ENCODE data around the gene COL5A2.

The COL5A2 gene

DNA sequence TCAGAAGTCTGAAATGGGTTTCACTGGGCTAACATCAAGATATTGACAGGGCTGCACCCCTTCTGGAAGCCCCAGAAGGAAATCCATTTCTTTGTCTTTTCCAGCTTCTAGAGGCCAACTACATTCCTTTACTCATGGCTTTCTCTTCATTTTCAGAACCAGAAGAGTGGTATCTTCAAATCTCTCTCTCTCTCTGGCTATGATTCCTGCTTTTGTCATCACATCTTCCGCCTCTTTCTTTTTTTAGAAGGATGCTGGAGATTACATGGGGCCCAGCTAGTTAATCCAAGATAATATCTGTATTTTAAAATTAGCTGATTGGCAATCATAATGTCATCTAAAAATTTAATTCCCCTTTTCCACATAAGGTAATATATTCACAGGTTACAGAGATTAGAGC, 23.8 kb downstream of the COL5A2 start:
- no peak for DNase-seq (ENCODE audit: low spot score)
- in situ Hi-C loops (cut with MboI; ENCODE audit: low sequenced_read_pairs, unreplicated experiment) = no loop called here
- TF ChIP-seq, protein P1, sequence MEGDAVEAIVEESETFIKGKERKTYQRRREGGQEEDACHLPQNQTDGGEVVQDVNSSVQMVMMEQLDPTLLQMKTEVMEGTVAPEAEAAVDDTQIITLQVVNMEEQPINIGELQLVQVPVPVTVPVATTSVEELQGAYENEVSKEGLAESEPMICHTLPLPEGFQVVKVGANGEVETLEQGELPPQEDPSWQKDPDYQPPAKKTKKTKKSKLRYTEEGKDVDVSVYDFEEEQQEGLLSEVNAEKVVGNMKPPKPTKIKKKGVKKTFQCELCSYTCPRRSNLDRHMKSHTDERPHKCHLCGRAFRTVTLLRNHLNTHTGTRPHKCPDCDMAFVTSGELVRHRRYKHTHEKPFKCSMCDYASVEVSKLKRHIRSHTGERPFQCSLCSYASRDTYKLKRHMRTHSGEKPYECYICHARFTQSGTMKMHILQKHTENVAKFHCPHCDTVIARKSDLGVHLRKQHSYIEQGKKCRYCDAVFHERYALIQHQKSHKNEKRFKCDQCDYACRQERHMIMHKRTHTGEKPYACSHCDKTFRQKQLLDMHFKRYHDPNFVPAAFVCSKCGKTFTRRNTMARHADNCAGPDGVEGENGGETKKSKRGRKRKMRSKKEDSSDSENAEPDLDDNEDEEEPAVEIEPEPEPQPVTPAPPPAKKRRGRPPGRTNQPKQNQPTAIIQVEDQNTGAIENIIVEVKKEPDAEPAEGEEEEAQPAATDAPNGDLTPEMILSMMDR (IDR thresholded peaks at IDR 0.05; ENCODE audit: borderline replicate concordance, control extremely low read depth, extremely low read depth, insufficient read depth, missing control alignments) = no peak

GRCh38 chr2:189153619-189154018, 25.9 kb downstream of the COL5A2 start:
- TF ChIP-seq, protein P1 (IDR thresholded peaks at IDR 0.05; ENCODE audit: borderline replicate concordance, control extremely low read depth, extremely low read depth, insufficient read depth, missing control alignments) = no peak
- no peak for DNase-seq (ENCODE audit: low spot score)
- in situ Hi-C loops (cut with MboI; ENCODE audit: low sequenced_read_pairs, unreplicated experiment) = no loop called here

DNA sequence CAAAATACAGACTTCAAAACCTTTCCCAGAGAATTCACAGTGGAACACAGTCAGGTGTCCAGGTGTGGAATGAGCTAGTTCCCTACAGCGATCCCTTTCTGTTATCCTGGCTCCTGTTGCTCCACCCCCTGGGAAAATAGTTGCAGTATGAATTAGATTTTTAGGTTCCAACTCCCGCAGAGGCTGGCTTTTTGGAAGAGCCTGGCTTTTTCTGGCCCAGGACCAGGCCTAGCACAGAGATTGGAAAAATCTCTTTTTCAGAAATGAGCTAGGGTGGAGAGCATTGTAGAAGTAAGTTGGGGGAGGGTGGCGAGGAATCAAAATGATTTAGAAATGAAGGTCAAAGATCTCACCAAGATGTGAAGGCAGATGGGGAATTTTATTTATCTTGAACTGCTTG, 27.1 kb downstream of the COL5A2 start:
- DNase-seq (ENCODE audit: low spot score) = no peak
- in situ Hi-C loops (cut with MboI; ENCODE audit: low sequenced_read_pairs, unreplicated experiment) = no loop called here
- TF ChIP-seq, protein P1 (IDR thresholded peaks at IDR 0.05; ENCODE audit: borderline replicate concordance, control extremely low read depth, extremely low read depth, insufficient read depth, missing control alignments) = no peak

GRCh38 chr2:189151906-189152305, 27.7 kb downstream of the COL5A2 start:
- in situ Hi-C loops (cut with MboI; ENCODE audit: low sequenced_read_pairs, unreplicated experiment) = no loop called here
- no peak for DNase-seq (ENCODE audit: low spot score)

GRCh38 chr2:189150033-189150432, 29.5 kb downstream of the COL5A2 start:
- in situ Hi-C loops (cut with MboI; ENCODE audit: low sequenced_read_pairs, unreplicated experiment) = no loop called here
- TF ChIP-seq, protein P1 (IDR thresholded peaks at IDR 0.05; ENCODE audit: borderline replicate concordance, control extremely low read depth, extremely low read depth, insufficient read depth, missing control alignments) = no peak
- no peak for DNase-seq (ENCODE audit: low spot score)

More at GRCh38 chr2:189151906-189152305, 27.7 kb downstream of the COL5A2 start:
- TF ChIP-seq, protein P1 (IDR thresholded peaks at IDR 0.05; ENCODE audit: borderline replicate concordance, control extremely low read depth, extremely low read depth, insufficient read depth, missing control alignments) = no peak

- no peak for DNase-seq (ENCODE audit: low spot score)
Observed at GRCh38 chr2:189147989-189148388, 31.6 kb downstream of the COL5A2 start.

More at GRCh38 chr2:189147989-189148388, 31.6 kb downstream of the COL5A2 start:
- TF ChIP-seq, protein P1 (IDR thresholded peaks at IDR 0.05; ENCODE audit: borderline replicate concordance, control extremely low read depth, extremely low read depth, insufficient read depth, missing control alignments) = no peak
- in situ Hi-C loops (cut with MboI; ENCODE audit: low sequenced_read_pairs, unreplicated experiment) = loop anchor here (25.0 kb wide), 1 partner anchor 264 kb away; no protein-coding TSS in a partner anchor
